Muscle layer of duodenum (tissue), 2 donors: Measurements from ENCODE around the gene TNFRSF25.

Experiments used
- H3K27ac ChIP-seq: one replicate; pipeline ENCODE4 v1.7.0; 2013; ENCODE audit warnings: mild to moderate bottlenecking, low read length
- H3K27me3 ChIP-seq: one replicate; pipeline ENCODE4 v1.7.0; 2013; ENCODE audit warnings: low read depth, mild to moderate bottlenecking, control low read depth, low read length
- H3K36me3 ChIP-seq, 2 donors: one replicate each; pipeline ENCODE4 v1.7.0; 2013; ENCODE audit warnings: low read length in 2 of 2, control low read depth in 1 of 2, mild to moderate bottlenecking in 1 of 2; ENCODE audit not compliant: insufficient read depth in 2 of 2, control insufficient read depth in 1 of 2
- H3K4me1 ChIP-seq, 2 donors: one replicate each; pipeline ENCODE4 v1.7.0; 2013; ENCODE audit warnings: low read length in 2 of 2, mild to moderate bottlenecking in 2 of 2, control low read depth in 1 of 2, moderate library complexity in 1 of 2; ENCODE audit not compliant: insufficient read depth in 2 of 2, control insufficient read depth in 1 of 2
- H3K4me3 ChIP-seq, 2 donors: one replicate each; pipeline ENCODE4 v1.7.0; 2013; ENCODE audit warnings: low read length in 2 of 2, low read depth in 1 of 2, mild to moderate bottlenecking in 1 of 2
- H3K9me3 ChIP-seq, 2 donors: one replicate each; pipeline ENCODE4 v1.7.0; 2013; ENCODE audit warnings: low read length in 2 of 2, control low read depth in 1 of 2, mild to moderate bottlenecking in 1 of 2; ENCODE audit not compliant: control insufficient read depth in 1 of 2
- donor health status: healthy.

The TNFRSF25 gene

GRCh38 chr1:6414881-6415626 lies 50.9 kb downstream of the TNFRSF25 start:
- Histone ChIP-seq H3K4me3 (no peak overlapping the region), H3K27ac (no peak overlapping the region), H3K9me3 (no peaks in the 10 kb centered on the region), H3K27me3 (peaks cover 32% of the 10 kb centered on the region), H3K4me1 (peaks cover 0 to 16% of the 10 kb centered on the region in 2 donors), H3K36me3 (no peaks in the 10 kb centered on the region)

DNA sequence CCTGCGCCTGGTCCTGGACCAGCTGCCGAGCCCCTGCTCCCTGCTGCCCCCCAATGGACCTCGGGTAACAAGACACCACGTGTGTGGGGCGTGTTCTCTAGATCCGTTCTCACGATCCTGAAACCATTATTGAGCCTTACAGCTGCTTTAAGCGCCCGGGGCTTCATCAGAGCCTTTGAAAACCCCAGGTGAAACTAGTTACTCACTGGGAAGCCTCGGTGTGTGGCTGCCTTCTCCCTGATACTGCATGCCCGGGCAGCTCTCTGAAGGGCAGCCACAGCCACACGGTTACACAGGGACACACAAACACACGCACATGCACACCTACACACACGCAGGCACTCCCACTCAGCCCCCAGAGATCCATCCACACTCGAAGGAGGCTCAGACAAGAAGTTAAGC lies 51.5 kb downstream of the TNFRSF25 start:
- H3K4me3 ChIP-seq = no peak overlapping the region
- no peaks in the 10 kb centered on the region for H3K36me3 ChIP-seq
- H3K9me3 ChIP-seq = no peaks in the 10 kb centered on the region
- H3K27me3 ChIP-seq = peaks cover 31% of the 10 kb centered on the region
- peaks cover 0 to 10% of the 10 kb centered on the region in 2 donors for H3K4me1 ChIP-seq
- no peak overlapping the region for H3K27ac ChIP-seq

DNA sequence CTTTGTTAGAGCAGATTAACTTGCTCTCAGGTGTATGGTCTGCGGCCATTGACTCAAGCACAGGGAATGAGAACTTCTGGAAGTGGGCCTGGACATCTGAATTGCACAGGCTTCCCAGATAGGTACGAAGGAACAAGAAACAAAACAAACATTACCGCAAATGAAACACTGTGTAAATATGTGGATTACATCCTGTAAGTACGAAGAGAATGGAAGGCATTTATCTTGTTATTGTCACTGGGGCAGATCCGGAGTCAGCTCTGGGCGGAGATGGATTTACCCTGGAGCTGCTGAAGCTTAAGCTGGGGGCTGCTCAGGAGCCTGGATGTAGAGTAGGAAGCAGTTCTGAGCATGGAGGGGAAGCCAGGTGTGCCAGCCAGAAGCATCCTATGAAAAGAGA lies 53.1 kb downstream of the TNFRSF25 start:
- Histone ChIP-seq H3K4me3 (no peak overlapping the region), H3K27me3 (peaks cover 25% of the 10 kb centered on the region), H3K27ac (no peak overlapping the region), H3K4me1 (no peaks in the 10 kb centered on the region), H3K36me3 (no peaks in the 10 kb centered on the region), H3K9me3 (no peaks in the 10 kb centered on the region)
